RPMI7951 (cell line): ENCODE data around the gene ATG7. TPM values are rescaled to one million over a fixed set of nuclear protein-coding genes. Genes with fewer than 3 reads are reported as not detected.
"Not testable (repeated sequence)": the region's sequence is repeated elsewhere in the genome, so short reads cannot be mapped to it uniquely, and the experiment has no call there.

Source experiments
- DNase-seq: peaks from one replicate; pipeline ENCODE4 v3.0.0-alpha.2; 2012; ENCODE audit warnings: low read depth
- total RNA-seq: library from RNA; depleted of rRNA; stranded (reverse); fragments of >200 nt; shearing (Covaris generic); gene quantifications from 2 replicates; pipeline ENCODE4 v1.2.3, GENCODE V29; 2014

ATG7 gene
- total RNA-seq, 1 experiment from 2014 or later: 103 TPM

DNA sequence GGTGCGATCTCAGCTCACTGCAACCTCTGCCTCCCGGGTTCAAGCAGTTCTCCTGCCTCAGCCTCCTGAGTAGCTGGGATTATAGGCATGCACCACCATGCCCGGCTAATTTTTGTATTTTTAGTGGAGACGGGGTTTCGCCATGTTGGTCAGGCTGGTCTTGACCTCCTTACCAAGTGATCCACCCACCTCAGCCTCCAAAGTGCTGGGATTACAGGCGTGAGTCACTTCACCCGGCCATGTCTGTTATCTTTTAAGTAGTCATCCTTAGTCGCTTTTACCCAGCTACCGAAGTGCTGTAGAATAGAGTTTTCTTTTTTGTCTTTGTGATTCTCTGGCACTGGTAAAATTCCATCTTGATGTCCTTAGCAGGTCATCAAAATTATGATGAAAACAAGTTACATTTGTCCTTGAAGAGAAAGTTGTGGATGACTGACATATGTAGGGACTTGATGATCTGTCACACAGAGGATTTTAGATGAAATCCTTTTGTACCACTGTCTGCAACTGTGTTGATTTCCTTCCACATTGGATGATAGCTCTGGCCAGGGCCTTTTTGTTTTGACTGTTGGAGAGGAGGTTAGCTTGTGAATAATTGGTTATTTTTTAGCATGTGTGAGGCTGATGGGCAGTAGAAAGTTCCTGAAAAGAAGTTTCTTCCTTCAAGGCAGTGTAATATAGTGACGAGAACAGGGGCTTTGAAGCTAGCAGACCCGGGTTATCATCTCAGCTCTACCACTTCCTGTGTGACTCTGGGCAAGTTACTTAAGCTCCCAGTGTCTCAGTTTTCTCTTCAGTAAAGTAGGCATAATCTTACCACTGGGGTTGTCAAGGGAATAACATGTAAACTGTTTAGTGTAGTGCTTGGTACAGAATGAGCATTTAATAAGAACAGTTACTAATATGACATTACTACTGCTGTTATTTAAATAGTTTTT is 18.8 kb downstream of the ATG7 start:
- peak; percentile 84 for DNase-seq

DNA sequence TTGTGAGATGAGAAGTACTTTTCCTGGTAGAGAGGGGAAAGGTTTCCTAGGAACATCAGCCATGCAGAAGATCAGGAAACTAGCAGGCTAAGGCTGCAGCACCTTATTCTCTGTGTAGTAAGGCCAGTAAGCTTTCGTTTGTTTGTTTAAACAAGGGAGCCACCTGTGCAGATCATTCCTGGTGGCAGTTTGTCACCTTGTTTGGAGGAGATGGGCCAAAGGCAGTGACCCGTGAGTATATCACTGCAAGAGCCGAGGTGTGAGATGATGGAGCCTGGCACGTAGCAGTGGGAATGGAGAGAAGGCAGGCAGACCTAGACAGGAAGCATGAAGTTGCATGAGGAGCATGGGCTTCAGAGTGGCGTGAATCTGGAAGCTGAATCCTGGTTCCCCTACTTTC is 19.6 kb downstream of the ATG7 start:
- no peak for DNase-seq

DNA sequence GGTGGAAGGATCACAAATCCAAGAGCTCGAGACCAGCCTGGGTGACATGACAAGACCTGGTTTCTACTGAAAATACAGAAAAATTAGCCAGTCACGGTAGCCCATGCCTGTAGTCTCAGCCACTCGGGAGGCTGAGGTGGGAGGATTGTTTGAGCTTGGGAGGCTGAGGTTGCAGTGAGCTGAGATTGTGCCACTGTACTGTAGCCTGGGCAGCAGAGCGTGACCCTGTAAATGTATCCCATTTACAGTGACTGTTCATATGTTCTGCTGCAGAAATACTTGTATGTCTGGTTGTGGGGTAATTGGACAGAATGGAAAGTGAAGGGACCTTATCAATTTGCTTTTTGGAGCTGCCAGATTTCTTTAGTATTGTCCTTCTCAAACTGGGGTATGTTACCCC is 24.9 kb downstream of the ATG7 start:
- DNase-seq: no peak

DNA sequence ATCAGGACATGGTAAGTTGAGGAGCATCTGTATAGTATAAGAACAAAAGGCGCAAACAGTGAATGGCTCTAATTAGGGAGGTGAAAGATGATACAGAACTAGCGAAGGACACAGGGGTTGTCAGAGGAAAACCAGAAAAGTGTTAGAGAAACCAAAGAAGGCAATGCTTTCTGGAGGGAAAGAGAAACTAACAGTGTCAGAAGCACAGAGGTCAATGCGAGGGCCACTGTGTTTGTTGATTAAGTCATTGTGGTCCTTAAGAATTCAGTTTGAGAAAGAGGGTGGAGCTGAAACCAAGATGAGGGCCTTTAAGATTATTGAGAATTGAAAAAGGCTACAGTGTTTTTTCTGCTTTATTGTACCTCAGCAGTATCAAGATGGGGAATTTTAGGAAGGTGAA is 28.8 kb downstream of the ATG7 start:
- DNase-seq: peak; percentile 35

DNA sequence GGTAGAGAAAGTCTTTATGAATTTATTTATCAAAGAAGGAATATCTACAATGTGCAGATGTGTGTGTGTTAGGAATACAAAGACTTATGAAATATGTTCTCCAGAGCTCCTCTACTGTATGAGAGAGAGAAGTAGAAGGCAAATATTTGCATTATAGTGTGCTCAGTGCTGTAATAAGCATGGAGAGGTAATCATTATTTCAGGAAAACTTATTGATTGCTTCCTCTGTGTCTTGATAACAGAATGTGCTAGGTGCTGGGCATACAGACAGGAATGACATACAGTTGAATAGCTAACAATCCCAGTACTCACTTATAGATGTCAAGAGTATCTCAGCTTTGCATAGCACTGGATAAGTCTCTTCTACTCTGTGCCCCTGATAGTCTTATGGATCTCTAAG is 30.2 kb downstream of the ATG7 start:
- DNase-seq: no peak

DNA sequence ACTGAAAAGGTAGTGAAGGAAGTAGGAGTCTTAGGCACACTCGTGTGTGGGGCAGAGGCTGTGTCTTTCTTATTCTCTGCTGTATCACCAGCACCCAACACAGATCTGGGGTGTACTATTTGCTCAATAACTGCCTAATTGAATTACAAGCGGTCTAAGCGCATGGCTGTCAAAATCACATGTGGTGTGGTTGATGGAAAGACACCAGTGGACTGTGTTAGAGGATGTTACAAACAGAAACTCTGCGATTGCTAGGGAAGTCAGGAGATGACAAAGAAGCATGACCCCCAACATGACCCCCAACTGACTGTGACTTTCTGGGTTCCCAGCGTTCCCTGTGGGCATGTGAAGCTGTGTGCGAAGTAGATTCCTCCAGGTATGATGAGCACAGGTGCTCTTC is 32.0 kb downstream of the ATG7 start:
- DNase-seq: no peak

DNA sequence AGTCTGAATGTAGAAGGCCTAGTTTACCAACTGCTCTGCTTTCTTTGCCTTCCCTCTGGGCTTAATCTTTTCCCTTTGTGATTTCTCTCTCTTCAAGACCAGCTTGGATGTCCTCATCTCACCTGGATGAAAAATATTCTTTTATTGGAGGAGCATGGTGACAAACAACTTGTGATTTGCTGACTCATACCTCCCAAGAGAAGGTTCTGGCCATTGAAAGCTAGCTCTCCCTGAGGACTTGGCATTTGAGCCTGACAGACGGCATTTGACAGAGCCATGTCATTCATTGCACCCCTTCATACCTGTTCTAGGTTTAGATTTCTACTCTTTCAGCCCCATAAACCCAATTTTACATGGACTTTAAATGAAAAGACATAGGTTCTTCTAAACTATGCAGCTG is 33.3 kb downstream of the ATG7 start:
- peak; percentile 10 for DNase-seq

DNA sequence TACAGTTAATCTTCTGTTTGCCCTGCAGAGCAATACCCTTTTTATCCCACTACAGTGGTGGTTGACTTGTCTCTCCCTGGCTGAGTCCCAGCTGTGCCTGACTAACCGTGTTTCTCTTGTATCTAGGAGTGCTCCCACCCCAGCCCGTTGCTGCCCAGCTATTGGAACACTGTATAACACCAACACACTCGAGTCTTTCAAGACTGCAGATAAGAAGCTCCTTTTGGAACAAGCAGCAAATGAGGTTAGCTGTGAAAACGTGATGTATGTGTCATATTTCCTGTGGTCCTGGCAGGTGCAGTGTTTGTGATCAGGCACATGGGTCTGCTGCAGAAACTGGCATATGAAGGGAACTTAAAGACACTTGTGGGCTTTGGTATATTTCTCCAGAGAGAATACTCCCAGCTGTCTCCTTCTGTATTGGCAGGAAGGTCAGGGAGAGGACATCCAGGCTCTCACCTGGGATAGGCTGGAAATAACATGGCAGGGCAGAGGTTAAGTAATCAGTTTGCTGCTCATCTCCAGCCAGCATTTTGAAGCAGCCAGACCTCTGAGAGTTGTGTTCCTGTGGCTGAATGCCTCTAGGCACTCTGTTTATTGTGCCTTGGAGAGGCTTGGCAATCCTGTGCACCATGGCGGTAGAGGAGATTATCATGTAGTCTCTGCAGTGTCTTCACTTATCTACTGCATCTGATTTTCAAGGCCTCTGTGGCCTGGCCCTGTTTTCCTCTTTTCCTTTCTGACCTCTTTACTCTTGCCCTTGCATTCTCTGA is 34.8 kb downstream of the ATG7 start:
- peak; percentile 22 for DNase-seq

DNA sequence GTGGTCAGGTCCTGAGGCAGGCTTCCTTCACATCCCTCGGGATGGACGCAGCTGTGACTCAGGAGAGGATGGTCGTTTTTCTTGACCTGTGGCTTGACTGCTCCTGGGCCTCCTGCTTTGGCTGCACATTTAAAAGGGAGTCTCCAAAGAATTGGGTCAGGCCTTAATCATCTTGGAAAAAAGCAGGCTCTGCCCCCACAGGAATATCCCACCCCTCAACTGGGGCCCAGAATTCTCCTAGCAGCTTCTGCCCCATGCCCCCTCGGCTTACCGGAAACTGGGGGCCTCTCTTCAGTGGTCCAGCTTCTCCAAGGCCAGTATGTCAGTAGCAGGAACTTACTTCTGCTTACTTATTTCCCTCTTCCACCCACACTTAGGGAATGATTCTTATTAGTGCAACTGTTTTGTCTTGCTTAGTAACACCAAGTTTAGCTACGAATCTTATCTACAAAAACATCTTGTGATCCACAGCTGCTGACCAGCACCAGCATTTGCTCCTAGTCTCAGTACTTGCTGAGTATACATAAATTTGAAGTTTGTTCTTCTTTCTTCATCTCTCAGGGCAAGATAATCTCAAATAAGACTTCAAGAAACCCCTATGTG is 35.7 kb downstream of the ATG7 start:
- no peak for DNase-seq

DNA sequence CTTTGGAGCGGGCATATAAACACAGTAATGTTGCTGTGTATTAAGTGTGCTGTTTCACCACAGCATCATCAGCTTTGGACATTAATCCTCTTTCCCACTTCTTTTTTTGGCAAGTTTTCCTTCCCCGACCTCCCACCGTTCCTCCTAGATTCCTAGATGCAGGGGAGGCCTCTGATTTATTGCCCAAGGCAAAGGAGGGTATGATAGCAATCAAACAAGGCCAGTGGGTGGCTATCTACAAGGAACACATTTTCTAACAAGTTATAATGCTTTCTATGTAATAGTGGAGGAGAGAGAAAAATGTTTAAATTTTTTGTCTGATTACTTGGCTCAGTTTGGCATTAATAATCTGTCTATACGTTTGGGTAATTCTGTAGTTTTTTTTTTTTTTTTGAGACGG is 38.1 kb downstream of the ATG7 start:
- DNase-seq: no peak

DNA sequence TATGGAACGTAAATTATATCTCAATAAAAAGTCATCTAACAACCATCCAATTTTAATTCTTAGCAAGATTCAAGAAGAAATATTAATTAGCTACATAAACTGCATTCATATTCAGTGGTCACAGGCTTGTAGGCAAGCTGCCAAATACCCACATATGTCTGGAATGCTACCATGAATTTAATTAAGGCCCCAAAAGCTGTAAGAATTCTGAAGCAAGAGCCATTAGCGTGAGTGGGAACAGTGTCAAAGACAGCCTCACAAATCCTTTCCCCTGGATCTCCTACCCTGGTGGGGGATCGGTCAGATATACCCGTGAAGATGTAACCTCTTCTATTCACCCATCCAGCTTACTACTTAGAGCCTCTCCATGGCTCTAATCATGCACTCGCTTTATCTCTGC is 40.0 kb downstream of the ATG7 start:
- DNase-seq: no peak

DNA sequence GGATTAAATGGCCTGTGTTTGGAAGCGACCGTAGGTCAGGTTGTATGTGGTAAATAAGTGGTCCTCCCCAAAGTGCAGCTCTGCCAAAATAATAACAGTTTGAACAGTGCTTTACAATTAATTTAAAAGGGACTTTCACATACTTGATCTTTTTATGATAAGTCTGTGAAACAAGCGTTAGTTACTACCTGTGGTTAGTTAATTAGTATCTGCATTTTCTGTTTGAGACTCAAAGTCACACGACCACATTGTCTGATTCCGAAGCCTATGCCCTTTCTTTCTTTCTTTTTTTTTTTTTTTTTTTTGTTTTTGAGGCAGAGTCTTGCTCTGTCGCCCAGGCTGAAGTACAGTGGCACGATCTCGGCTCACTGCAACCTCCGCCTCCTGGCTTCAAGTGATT is 45.1 kb downstream of the ATG7 start:
- DNase-seq: no peak

DNA sequence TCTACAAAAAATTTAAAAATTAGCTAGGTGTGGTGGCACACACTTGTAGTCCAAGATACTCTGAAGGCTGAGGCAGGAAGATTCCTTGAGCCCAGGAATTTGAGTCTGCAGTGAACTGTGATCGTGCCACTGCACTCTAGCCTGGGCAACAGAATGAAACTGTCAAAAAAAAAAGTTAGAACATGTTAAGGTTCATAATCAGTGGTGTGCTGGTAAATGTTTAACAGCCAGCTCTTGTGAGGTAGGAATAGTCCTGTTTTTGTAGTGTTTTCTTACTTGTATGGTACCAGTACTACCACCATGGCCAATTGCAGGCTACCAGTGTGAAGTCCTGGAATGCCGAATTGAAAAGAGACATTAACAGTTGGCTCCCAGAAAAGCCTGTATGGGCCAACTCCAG is 50.7 kb downstream of the ATG7 start:
- DNase-seq: no peak

DNA sequence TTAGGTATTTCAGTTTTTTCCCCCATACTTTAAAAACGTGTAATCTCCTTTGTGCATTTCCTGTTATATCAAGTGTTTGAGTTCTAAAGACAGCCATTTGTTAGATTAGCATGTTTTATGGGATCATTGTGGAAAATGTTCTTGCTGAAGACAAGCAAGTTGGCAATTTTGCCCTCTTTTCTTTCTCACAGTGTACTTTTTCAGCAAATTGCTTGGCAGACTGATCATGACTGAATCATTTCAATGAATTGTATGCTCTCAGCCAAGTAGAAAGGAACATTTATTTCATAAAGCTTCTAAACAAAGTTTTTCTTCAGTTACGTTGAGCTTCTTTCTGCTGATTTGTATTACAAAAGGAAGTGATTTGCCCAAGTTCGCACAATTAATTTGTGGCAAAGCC is 51.6 kb downstream of the ATG7 start:
- DNase-seq: no peak

DNA sequence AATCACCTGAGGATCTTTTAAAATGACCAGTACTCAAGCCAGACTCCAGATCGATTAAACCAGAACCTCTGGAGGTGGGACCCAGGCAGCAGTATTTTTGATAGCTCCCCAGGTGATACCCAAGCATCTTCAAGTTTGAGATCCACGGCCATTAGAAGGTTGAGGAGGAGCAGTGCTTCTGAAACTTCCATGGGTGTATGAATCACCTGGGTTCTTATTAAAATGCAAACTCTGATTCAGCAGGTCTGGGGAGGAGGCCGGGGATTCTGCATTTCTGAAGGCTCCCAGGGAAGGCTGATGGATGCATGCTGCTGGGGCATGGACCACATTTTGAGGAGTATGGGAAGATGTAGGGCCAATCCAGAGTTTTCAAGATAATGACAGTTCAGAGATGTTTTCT is 55.4 kb downstream of the ATG7 start:
- DNase-seq: no peak

DNA sequence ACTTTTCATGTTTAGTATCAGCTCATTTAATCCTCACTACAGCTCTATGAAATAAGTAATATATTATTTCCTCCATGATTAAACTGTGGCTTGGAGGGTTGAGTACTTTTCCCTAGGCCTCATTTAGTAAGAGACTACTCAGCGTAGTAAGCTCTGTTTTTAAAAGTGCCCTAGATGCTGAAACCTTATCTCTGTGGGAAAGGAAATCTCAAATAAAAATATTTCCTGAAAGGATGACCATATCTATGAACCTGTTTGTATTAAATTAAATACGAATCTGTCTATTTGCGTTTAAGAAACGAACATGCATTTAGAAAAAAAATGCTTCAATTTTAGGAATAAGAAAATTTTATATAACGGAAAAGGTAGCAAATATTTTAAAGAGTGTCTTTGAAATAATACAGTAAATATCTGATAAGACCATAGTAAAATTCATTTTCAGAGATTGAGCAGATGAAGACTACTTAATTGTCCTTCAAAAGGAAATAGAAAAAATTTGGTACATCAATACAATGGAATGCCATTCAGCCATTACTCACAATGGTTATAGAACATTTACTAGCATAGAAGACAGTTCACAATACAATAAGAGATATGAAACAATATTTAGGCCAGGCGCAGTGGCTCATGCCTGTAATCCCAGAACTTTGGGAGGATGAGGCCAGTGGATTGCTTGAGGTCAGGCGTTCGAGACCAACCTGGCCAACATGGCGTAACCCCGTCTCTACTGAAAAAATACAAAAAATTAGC is 56.2 kb downstream of the ATG7 start:
- no peak for DNase-seq

DNA sequence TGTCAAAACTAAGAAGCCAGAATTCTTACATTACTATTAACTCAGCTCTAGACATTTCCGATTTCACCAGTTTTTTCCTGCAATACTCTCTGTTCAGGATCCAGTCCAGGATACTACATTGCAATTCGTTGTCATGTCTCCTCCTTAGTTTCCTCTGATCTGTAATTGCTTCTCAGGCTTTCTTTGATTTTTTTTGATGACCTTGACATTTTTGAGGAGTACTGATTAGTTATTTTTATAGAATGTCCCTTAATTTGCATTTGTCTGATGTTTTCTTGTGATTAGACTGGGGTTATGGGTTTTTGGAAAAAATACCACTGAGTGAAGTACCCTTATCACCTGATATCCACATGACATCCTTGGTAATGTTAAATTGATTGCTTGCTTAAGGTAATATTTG is 57.6 kb downstream of the ATG7 start:
- DNase-seq: no peak

DNA sequence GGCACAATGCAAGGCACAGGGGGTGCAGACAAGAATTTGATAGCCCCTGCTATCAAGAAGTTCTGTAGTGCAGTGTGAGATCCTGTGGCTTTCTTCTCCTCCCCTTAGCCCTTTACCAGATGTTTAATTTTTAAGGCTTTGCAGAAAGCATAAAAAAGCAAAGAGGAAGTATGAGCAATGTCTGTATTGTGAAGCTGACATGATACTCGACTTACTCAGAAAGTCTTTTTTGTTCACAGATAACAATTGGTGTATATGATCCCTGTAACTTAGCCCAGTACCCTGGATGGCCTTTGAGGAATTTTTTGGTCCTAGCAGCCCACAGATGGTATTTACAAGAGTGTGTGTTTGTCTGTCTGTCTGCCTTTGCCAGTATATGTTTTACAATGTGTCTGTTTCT is 58.9 kb downstream of the ATG7 start:
- DNase-seq: peak; percentile 30

DNA sequence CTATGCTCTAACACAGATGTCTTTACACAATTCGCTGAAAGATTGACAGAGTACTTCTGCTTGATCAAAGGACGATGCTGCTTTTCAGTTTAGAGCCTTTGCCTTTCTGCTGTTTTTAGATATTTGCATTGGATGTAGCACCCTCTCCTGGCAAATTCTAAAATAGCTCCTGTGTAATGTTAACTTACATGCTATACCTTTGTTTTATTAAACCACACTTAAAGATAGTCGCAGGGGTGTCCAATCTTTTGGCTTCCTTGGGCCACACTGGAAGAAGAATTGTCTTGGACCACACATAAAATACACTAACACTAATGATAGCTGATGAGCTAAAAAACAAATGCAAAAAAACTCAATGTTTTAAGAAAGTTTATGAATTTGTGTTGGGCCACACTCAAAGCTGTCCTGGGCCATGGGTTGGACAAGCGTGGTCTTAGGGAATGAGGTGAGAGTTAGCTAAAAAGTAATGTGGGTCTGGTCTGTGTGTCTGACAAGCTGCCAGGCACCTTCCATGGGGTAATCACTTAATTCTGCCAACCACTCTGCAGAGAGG is 62.9 kb downstream of the ATG7 start:
- peak; percentile 77 for DNase-seq

DNA sequence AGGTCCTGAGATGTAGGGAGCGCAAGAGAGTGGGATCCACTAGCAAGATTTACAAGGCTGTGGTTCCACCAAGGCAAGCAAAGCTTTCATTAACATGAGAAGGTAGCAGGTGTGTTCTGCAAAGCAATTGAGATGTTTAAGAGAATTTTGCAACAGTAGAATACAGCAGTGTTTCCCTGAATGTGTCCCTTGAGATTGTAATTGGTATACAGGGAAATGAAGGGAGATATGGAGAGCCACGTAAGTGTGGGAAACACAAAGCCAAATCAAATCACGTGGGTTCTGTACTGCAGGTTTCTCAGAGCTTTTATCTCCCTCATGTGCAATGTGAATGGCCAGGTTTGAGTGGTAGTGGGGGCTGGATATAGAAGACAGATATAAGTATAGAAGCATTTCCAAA is 67.3 kb downstream of the ATG7 start:
- DNase-seq: no peak

DNA sequence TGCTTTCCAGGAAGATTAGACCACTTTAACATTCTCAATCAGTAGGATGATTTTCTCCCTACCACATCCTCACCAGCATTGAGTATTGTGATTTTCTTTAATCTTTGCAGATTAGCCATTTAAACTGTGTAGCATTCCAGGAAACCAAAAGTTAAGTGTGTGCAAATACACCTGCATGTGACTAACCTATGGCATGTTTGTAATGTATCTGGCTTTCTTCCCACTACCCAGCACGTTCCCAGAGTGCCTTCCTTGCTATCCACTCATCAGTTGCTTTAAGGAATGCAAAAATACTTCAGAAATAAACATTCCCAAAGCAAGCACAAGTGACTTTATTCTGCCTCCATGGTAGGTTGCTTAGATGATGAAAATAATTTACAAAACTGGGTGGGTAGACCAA is 74.2 kb downstream of the ATG7 start:
- DNase-seq: no peak

DNA sequence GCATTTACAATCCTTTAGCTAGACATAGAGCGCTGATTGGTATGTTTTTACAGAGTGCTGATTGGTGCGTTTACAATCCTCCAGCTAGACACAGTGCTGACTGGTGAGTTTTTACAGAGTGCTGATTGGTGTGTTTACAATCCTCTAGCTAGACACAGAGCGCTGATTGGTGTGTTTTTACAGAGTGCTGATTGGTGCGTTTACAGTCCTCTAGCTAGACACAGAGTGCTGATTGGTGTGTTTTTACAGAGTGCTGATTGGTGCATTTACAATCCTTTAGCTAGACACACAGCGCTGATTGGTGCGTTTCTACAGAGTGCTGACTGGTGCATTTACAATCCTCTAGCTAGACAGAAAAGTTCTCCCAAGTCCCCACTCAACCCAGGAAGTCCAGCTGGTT is 76.7 kb downstream of the ATG7 start:
- not testable (repeated sequence) for DNase-seq
